ENCODE data around the gene CRACDL.

CRACDL gene

GRCh38 chr2:98859323-98859722 lies 76.7 kb downstream of the CRACDL start:
- no peak for TF ChIP-seq YY1 (IDR thresholded peaks at IDR 0.05; ENCODE audit: low read depth)
- TF ChIP-seq EGR1 (IDR thresholded peaks at IDR 0.05), result no peak
- no peak for TF ChIP-seq CEBPB (IDR thresholded peaks at IDR 0.05)
- no peak for TF ChIP-seq CREB1 (IDR thresholded peaks at IDR 0.05; ENCODE audit: low read depth)
- TF ChIP-seq TAF1 (IDR thresholded peaks at IDR 0.05; ENCODE audit: low read depth), result no peak
- TF ChIP-seq MAX (IDR thresholded peaks at IDR 0.05), result no peak
- no peak for TF ChIP-seq TCF12 (IDR thresholded peaks at IDR 0.05; ENCODE audit: low read depth)
- TF ChIP-seq NFIC (IDR thresholded peaks at IDR 0.05), result no peak
- TF ChIP-seq FOXM1 (IDR thresholded peaks at IDR 0.05; ENCODE audit: borderline replicate concordance, low read depth), result no peak
- no peak for TF ChIP-seq REST (IDR thresholded peaks at IDR 0.05; ENCODE audit: low read depth)
- no peak for TF ChIP-seq EP300 (IDR thresholded peaks at IDR 0.05; ENCODE audit: borderline replicate concordance)
- no peak for TF ChIP-seq ZBTB7A (IDR thresholded peaks at IDR 0.05; ENCODE audit: low read depth)
- no peak for TF ChIP-seq RAD21 (IDR thresholded peaks at IDR 0.05; ENCODE audit: low read depth)
- no peak for TF ChIP-seq TEAD4 (IDR thresholded peaks at IDR 0.05)
- no peak for TF ChIP-seq USF1 (IDR thresholded peaks at IDR 0.05)

- no peak for TF ChIP-seq TEAD4 (IDR thresholded peaks at IDR 0.05)
- TF ChIP-seq FOXM1 (IDR thresholded peaks at IDR 0.05; ENCODE audit: borderline replicate concordance, low read depth), result no peak
- TF ChIP-seq EP300 (IDR thresholded peaks at IDR 0.05; ENCODE audit: borderline replicate concordance), result no peak
- TF ChIP-seq TCF12 (IDR thresholded peaks at IDR 0.05; ENCODE audit: low read depth), result no peak
- no peak for TF ChIP-seq NFIC (IDR thresholded peaks at IDR 0.05)
- TF ChIP-seq EGR1 (IDR thresholded peaks at IDR 0.05), result no peak
- no peak for TF ChIP-seq MAX (IDR thresholded peaks at IDR 0.05)
- no peak for TF ChIP-seq TAF1 (IDR thresholded peaks at IDR 0.05; ENCODE audit: low read depth)
- TF ChIP-seq USF1 (IDR thresholded peaks at IDR 0.05), result no peak
- TF ChIP-seq REST (IDR thresholded peaks at IDR 0.05; ENCODE audit: low read depth), result no peak
- no peak for TF ChIP-seq CEBPB (IDR thresholded peaks at IDR 0.05)
- no peak for TF ChIP-seq YY1 (IDR thresholded peaks at IDR 0.05; ENCODE audit: low read depth)
- TF ChIP-seq ZBTB7A (IDR thresholded peaks at IDR 0.05; ENCODE audit: low read depth), result no peak
These were observed 79.0 kb downstream of the CRACDL start for GRCh38 chr2:98857001-98857400.

GRCh38 chr2:98854682-98855081 lies 81.3 kb downstream of the CRACDL start:
- no peak for TF ChIP-seq ZBTB7A (IDR thresholded peaks at IDR 0.05; ENCODE audit: low read depth)
- no peak for TF ChIP-seq RAD21 (IDR thresholded peaks at IDR 0.05; ENCODE audit: low read depth)
- no peak for TF ChIP-seq YY1 (IDR thresholded peaks at IDR 0.05; ENCODE audit: low read depth)
- no peak for TF ChIP-seq REST (IDR thresholded peaks at IDR 0.05; ENCODE audit: low read depth)
- TF ChIP-seq EGR1 (IDR thresholded peaks at IDR 0.05), result no peak
- no peak for TF ChIP-seq USF1 (IDR thresholded peaks at IDR 0.05)
- TF ChIP-seq NFIC (IDR thresholded peaks at IDR 0.05), result no peak
- no peak for TF ChIP-seq TEAD4 (IDR thresholded peaks at IDR 0.05)
- TF ChIP-seq MAX (IDR thresholded peaks at IDR 0.05), result no peak
- TF ChIP-seq CEBPB (IDR thresholded peaks at IDR 0.05), result no peak
- TF ChIP-seq TAF1 (IDR thresholded peaks at IDR 0.05; ENCODE audit: low read depth), result no peak
- no peak for TF ChIP-seq EP300 (IDR thresholded peaks at IDR 0.05; ENCODE audit: borderline replicate concordance)

GRCh38 chr2:98852932-98853331 lies 83.1 kb downstream of the CRACDL start:
- TF ChIP-seq EGR1 (IDR thresholded peaks at IDR 0.05), result no peak
- no peak for TF ChIP-seq TAF1 (IDR thresholded peaks at IDR 0.05; ENCODE audit: low read depth)
- no peak for TF ChIP-seq NFIC (IDR thresholded peaks at IDR 0.05)
- no peak for TF ChIP-seq REST (IDR thresholded peaks at IDR 0.05; ENCODE audit: low read depth)
- TF ChIP-seq USF1 (IDR thresholded peaks at IDR 0.05), result no peak
- no peak for TF ChIP-seq FOXM1 (IDR thresholded peaks at IDR 0.05; ENCODE audit: borderline replicate concordance, low read depth)
- TF ChIP-seq CEBPB (IDR thresholded peaks at IDR 0.05), result no peak
